SH-SY5Y (cell line): ENCODE results near the gene NR3C1.

Experiments
- GATA2 ChIP-seq: IDR thresholded peaks from 2 replicates; pipeline ENCODE4 v1.6.1; 2011; ENCODE audit warnings: mild to moderate bottlenecking, low read depth, low read length
- GATA3 ChIP-seq: IDR thresholded peaks from 2 replicates; pipeline ENCODE4 v1.6.1; 2011; ENCODE audit warnings: low read depth, mild to moderate bottlenecking, low read length, moderate library complexity

DNA sequence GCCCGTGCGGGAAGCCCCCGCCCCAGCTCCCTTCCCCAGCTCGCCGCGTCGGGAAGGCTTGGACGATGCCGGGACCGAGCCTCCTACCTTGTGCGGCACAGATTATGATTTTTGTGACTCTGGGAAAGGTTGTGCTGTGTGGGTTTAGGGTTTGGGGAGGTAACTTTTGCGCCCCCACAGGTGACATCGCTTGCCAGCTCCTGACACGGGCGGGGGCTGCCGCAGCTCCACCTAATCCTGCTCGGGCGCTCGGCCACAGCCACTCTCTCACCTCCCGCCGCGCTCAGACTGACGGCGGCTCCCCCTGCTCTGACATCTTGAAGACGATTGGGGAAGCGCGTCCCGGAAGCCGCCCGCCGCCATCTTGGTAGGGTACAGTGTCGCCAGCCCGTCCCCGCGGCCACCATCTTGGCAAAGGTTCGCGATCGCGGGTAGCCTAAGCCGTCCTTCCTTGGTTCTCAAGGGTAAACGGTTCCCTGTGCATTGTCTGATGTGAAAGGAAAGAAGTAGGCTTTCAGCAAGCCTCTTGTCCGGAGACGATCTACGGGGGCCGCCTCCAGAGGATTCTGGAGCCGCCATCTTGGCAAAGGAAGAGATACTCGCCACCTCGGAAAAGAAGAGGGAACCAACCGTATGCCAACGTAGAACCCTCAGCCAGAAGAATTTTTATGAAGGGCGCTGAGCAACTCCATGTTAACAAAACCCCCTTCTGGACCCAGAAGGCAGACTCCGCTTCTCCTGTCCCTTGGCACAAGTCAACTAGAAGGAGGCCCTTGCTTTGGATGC, 1.8 kb upstream of the NR3C1 start:
- TF ChIP-seq GATA3, result no peak
- TF ChIP-seq GATA2, result no peak
